Psoas muscle (tissue), 8 donors: ENCODE results near the gene CACNA1F. TPM values are rescaled to one million over a fixed set of nuclear protein-coding genes. Genes with fewer than 3 reads are reported as not detected.

Experiments used
- ATAC-seq, 4 donors: fragments of 200-7000 bp; cut with Tn5 transposase; one replicate each; pipeline ENCODE4 v1.9.1; 2020; ENCODE audit warnings: moderate library complexity in 3 of 4, mild to moderate bottlenecking in 2 of 4
- DNase-seq, 2 donors: peaks; one replicate each; pipeline ENCODE4 v3.0.0-alpha.2; 2020
- H3K27ac ChIP-seq: fragments of 200-600 bp; one replicate; pipeline ENCODE4 v1.8.0; 2022
- H3K27me3 ChIP-seq, 3 donors: fragments of 200-600 bp in 1 of 3; one replicate each; pipeline versions ENCODE4 v1.6.1 to v1.8.0; 2013 to 2022; ENCODE audit warnings: low read length in 2 of 3, mild to moderate bottlenecking in 2 of 3, moderate library complexity in 1 of 3; ENCODE audit not compliant: insufficient read depth in 3 of 3
- H3K36me3 ChIP-seq, 2 donors: fragments of 200-600 bp in 1 of 2; one replicate each; pipeline versions ENCODE4 v1.6.1 to v1.8.0; 2013 to 2022; ENCODE audit warnings: low read depth in 1 of 2, mild to moderate bottlenecking in 1 of 2, moderate library complexity in 1 of 2; ENCODE audit not compliant: insufficient read depth in 1 of 2
- H3K4me1 ChIP-seq: fragments of 200-600 bp; one replicate; pipeline ENCODE4 v1.8.0; 2022
- H3K4me3 ChIP-seq: fragments of 200-600 bp; one replicate; pipeline ENCODE4 v1.8.0; 2022; ENCODE audit warnings: mild to moderate bottlenecking
- H3K9me3 ChIP-seq: fragments of 200-600 bp; one replicate; pipeline ENCODE4 v1.8.0; 2022
- CTCF ChIP-seq: fragments of 200-600 bp; IDR thresholded peaks from one replicate; pipeline ENCODE4 v1.8.0; 2022; ENCODE audit warnings: antibody characterized with exemption
- WGBS, 3 donors: extraction: QIAGEN DNeasy Blood & Tissue Kit; methylation state at CpG; one replicate each; pipeline versions ENCODE4 v1.1.6 to v1.1.7; 2013; 5-methylcytosine and 5-hydroxymethylcytosine counted together
- intact Hi-C, 2 donors: fragments of 100-400 bp; cut with DNase I; formaldehyde crosslinking; loops; one replicate each; pipeline versions ENCODE4 v1.11.0 to v1.14.2; 2022
- polyA plus RNA-seq, 3 donors: library from polyadenylated mRNA; stranded (reverse); fragments of 200-250 nt; gene quantifications; one replicate each; pipeline ENCODE4 v1.2.3, GENCODE V29; 2013
- total RNA-seq, 4 donors: library from RNA; stranded (reverse); fragmentation: NEBNext Ultra II Directional in 2 of 4; extraction: Animal tissue kit (Norgen Biotek cat#: 25700) in 2 of 4; gene quantifications; one replicate each; pipeline versions ENCODE4 v1.2.1 to v1.2.4, GENCODE V29; 2021 to 2023
- donor health status: healthy with polysubstance abuse.
- donor health status: DM: no; HTN: no; CAD: no; lungs with moderate emphysema.
- donor health status: Bipolar disorder and iron deficiency.
- donor health status: healthy.
- donor health status: DM: yes; HTN: yes; CAD: no.
- donor health status: DM: no; HTN: no; CAD: no.
- donor health status: DM: no; HTN: no; CAD: no.
- donor health status: DM: yes; HTN: yes; CAD: no.

CACNA1F gene
- total and polyA plus RNA-seq, 7 donors = 0.01 to 0.12 (median 0.03) TPM; not detected in 3

- WGBS, 3 donors = 41 to 60% (median 50%) methylated on average over 19 of the region's 19 CpGs
- peaks cover 0 to 4% (median 0%) of the 10 kb centered on the region in 3 donors for H3K27me3 ChIP-seq
- intact Hi-C loops = no loop called here
Measured at GRCh38 chrX:49276671-49277534, 43.8 kb upstream of the CACNA1F start.

GRCh38 chrX:49276207-49276606, 43.1 kb upstream of the CACNA1F start:
- 39 to 65% (median 63%) methylated on average over 1 of the region's 1 CpG for WGBS, 3 donors
- H3K27me3 ChIP-seq = peaks cover 0 to 4% (median 0%) of the 10 kb centered on the region in 3 donors
- H3K36me3 ChIP-seq = no peaks in the 10 kb centered on the region
- no peaks in the 10 kb centered on the region for H3K4me1 ChIP-seq
- intact Hi-C loops = no loop called here
- ATAC-seq (no peak), DNase-seq (no peak)
- H3K27ac ChIP-seq = no peak overlapping the region
- no peak for TF ChIP-seq CTCF
- H3K4me3 ChIP-seq = no peak overlapping the region
- H3K9me3 ChIP-seq = no peaks in the 10 kb centered on the region

More at GRCh38 chrX:49276671-49277534, 43.8 kb upstream of the CACNA1F start:
- no peak for TF ChIP-seq CTCF
- no peak for DNase-seq
- peak; percentile 44 to 69 (median 58) for ATAC-seq
- H3K27ac ChIP-seq = peak overlapping the region; percentile 3
- no peaks in the 10 kb centered on the region for H3K4me1 ChIP-seq
- no peak overlapping the region for H3K4me3 ChIP-seq
- H3K36me3 ChIP-seq = no peaks in the 10 kb centered on the region
- H3K9me3 ChIP-seq = no peaks in the 10 kb centered on the region

- Histone ChIP-seq H3K4me1 (no peaks in the 10 kb centered on the region), H3K27me3 (peaks cover 0 to 4% (median 0%) of the 10 kb centered on the region in 3 donors), H3K36me3 (no peaks in the 10 kb centered on the region), H3K27ac (no peak overlapping the region), H3K9me3 (no peaks in the 10 kb centered on the region), H3K4me3 (no peak overlapping the region)
- no peak for DNase-seq
- ATAC-seq = no peak
- intact Hi-C loops = no loop called here
- 82 to 84% (median 83%) methylated on average over 8 of the region's 8 CpGs for WGBS, 3 donors
- TF ChIP-seq CTCF = no peak
Measured at GRCh38 chrX:49273181-49273727, 40.1 kb upstream of the CACNA1F start.

GRCh38 chrX:49272421-49272820, 39.3 kb upstream of the CACNA1F start:
- intact Hi-C loops = no loop called here
- Histone ChIP-seq H3K36me3 (no peaks in the 10 kb centered on the region), H3K27me3 (peaks cover 0 to 4% (median 0%) of the 10 kb centered on the region in 3 donors), H3K4me3 (no peak overlapping the region), H3K4me1 (no peaks in the 10 kb centered on the region), H3K9me3 (no peaks in the 10 kb centered on the region), H3K27ac (no peak overlapping the region)
- TF ChIP-seq CTCF = no peak
- WGBS, 3 donors = 50 to 70% (median 60%) methylated on average over 6 of the region's 6 CpGs
- ATAC-seq (no peak), DNase-seq (no peak)
